ENCODE data around the gene EXOC6.

DNA sequence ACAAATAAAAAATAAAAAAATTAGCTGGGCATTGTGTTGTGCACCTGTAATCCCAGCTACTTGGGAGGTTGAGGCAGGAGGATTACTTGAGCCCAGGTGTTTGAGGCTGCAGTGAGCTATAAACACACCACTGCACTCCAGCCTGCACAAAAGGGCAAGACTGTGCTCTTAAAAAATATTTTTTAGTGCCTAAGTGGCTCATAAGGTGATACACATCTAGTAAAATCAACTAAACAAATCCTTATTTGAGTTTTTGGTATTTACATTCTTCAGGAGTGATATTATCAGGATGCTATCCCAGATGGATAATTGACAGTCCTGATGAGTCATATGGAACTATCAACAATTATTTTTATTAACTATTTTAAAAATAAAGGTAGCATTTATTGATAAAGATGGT lies 93.9 kb downstream of the EXOC6 start:
- TF ChIP-seq, protein P1, sequence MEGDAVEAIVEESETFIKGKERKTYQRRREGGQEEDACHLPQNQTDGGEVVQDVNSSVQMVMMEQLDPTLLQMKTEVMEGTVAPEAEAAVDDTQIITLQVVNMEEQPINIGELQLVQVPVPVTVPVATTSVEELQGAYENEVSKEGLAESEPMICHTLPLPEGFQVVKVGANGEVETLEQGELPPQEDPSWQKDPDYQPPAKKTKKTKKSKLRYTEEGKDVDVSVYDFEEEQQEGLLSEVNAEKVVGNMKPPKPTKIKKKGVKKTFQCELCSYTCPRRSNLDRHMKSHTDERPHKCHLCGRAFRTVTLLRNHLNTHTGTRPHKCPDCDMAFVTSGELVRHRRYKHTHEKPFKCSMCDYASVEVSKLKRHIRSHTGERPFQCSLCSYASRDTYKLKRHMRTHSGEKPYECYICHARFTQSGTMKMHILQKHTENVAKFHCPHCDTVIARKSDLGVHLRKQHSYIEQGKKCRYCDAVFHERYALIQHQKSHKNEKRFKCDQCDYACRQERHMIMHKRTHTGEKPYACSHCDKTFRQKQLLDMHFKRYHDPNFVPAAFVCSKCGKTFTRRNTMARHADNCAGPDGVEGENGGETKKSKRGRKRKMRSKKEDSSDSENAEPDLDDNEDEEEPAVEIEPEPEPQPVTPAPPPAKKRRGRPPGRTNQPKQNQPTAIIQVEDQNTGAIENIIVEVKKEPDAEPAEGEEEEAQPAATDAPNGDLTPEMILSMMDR (IDR thresholded peaks at IDR 0.05) = no peak
- TF ChIP-seq POLR2AphosphoS5 (IDR thresholded peaks at IDR 0.05) = no peak
- TF ChIP-seq POLR2A (IDR thresholded peaks at IDR 0.05; ENCODE audit: low read depth) = no peak
